DND-41 (cell line): ENCODE measurements around the gene TTC28.
A peak's percentile ranks its signal among the peaks of the same experiment; 100 is the strongest.

Source experiments
- ATAC-seq: fragments of 200-7000 bp; cut with Tn5 transposase; 3 replicates; pipeline ENCODE4 v1.9.1; 2021; ENCODE audit warnings: low read depth; ENCODE audit not compliant: insufficient read depth
- DNase-seq: peaks from one replicate; pipeline ENCODE4 v3.0.0-alpha.2; 2020
- H2AFZ ChIP-seq: 2 replicates; pipeline ENCODE4 v1.6.0; 2012; ENCODE audit warnings: low read depth, low read length
- H3K27ac ChIP-seq: 2 replicates; pipeline ENCODE4 v1.5.1; 2012; ENCODE audit warnings: low read length, inconsistent platforms
- H3K27me3 ChIP-seq: fragments of 200-600 bp; sonication (generic); 2 replicates; pipeline ENCODE4 v1.6.0; 2012; ENCODE audit warnings: low read length, mild to moderate bottlenecking, inconsistent platforms; ENCODE audit not compliant: insufficient read depth, poor library complexity
- H3K36me3 ChIP-seq: 2 replicates; pipeline ENCODE4 v1.5.1; 2012; ENCODE audit warnings: low read length, inconsistent platforms; ENCODE audit not compliant: insufficient read depth
- H3K4me1 ChIP-seq: 2 replicates; pipeline ENCODE4 v1.5.1; 2012; ENCODE audit warnings: mild to moderate bottlenecking, low read length; ENCODE audit not compliant: insufficient read depth
- H3K4me2 ChIP-seq: 2 replicates; pipeline ENCODE4 v1.6.0; 2012; ENCODE audit warnings: mild to moderate bottlenecking, moderate library complexity, low read length, inconsistent platforms; ENCODE audit not compliant: insufficient read depth
- H3K4me3 ChIP-seq, 2 experiments: fragments of 200-600 bp in 1 of 2; shearing (Covaris generic) in 1 of 2; 2 replicates each; pipeline ENCODE4 v1.5.1; 2012 to 2016; ENCODE audit warnings: inconsistent platforms in 2 of 2, low read length in 2 of 2, mild to moderate bottlenecking in 2 of 2, low read depth in 1 of 2, moderate library complexity in 1 of 2
- H3K79me2 ChIP-seq: 2 replicates; pipeline ENCODE4 v1.6.0; 2012; ENCODE audit warnings: low read length, inconsistent platforms; ENCODE audit not compliant: insufficient read depth
- H3K9ac ChIP-seq: 2 replicates; pipeline ENCODE4 v1.6.0; 2012; ENCODE audit warnings: low read depth, mild to moderate bottlenecking, inconsistent platforms, low read length, moderate library complexity
- H3K9me3 ChIP-seq: 2 replicates; pipeline ENCODE4 v1.5.1; 2012; ENCODE audit warnings: low read length, moderate library complexity, mild to moderate bottlenecking, inconsistent platforms; ENCODE audit not compliant: insufficient read depth, severe bottlenecking
- H4K20me1 ChIP-seq: 2 replicates; pipeline ENCODE4 v1.6.0; 2012; ENCODE audit warnings: low read length; ENCODE audit not compliant: insufficient read depth
- EZH2 ChIP-seq: IDR thresholded peaks from 3 replicates; pipeline ENCODE4 v1.6.1; 2012; ENCODE audit warnings: borderline replicate concordance, low read depth, mild to moderate bottlenecking, moderate library complexity, low read length, inconsistent platforms; ENCODE audit not compliant: severe bottlenecking
- TF ChIP-seq, protein P1 (sequence below): IDR thresholded peaks from 2 replicates; pipeline ENCODE4 v1.5.1; 2012; ENCODE audit warnings: borderline replicate concordance, low read length, moderate library complexity, mild to moderate bottlenecking; ENCODE audit not compliant: poor library complexity, severe bottlenecking; ENCODE audit errors: extremely low read depth

TTC28 gene

DNA sequence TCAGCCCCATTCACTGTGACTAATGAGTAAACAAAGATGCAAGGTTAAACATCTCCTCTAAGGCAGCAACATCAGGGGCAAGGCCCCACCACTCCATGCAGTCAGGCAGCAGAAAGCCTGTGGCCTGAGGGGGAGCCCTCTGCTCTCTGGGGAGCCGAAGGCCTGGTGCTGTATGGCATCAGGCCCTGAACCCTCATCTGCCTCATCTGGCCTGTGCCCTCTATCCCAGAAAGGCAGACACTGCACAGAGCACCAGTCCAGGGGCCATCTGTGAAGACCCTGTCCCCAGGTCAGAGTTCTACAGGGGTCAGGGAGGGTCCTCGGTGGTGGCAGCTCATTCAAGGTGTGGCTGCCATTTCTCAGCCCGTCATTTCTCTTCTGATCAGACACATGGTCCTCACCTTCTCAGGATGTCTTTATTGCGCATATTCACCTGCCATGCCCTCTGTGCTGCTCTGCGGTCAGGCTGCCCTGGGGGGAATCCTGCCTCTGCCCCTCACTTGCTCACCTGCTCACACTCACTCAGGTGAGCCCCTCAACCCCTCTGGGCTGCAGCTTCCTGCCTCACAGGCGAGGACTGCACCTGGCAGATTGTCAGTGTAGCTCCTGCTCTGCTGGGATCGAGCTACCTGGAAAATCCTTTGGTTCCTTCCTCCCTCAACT is 657.5 kb downstream of the TTC28 start:
- Histone ChIP-seq H3K27ac (peak overlapping the region; percentile 29), H3K9ac (no peak overlapping the region), H2AFZ (no peak overlapping the region), H3K9me3 (no peaks in the 10 kb centered on the region), H3K79me2 (no peaks in the 10 kb centered on the region), H3K4me3 (no peak overlapping the region), H3K27me3 (no peaks in the 10 kb centered on the region), H3K36me3 (peaks cover 80% of the 10 kb centered on the region), H3K4me1 (peaks cover 39% of the 10 kb centered on the region), H4K20me1 (peaks cover 4% of the 10 kb centered on the region), H3K4me2 (no peak overlapping the region)
- TF ChIP-seq, protein P1, sequence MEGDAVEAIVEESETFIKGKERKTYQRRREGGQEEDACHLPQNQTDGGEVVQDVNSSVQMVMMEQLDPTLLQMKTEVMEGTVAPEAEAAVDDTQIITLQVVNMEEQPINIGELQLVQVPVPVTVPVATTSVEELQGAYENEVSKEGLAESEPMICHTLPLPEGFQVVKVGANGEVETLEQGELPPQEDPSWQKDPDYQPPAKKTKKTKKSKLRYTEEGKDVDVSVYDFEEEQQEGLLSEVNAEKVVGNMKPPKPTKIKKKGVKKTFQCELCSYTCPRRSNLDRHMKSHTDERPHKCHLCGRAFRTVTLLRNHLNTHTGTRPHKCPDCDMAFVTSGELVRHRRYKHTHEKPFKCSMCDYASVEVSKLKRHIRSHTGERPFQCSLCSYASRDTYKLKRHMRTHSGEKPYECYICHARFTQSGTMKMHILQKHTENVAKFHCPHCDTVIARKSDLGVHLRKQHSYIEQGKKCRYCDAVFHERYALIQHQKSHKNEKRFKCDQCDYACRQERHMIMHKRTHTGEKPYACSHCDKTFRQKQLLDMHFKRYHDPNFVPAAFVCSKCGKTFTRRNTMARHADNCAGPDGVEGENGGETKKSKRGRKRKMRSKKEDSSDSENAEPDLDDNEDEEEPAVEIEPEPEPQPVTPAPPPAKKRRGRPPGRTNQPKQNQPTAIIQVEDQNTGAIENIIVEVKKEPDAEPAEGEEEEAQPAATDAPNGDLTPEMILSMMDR = no peak
- TF ChIP-seq EZH2 = no peak
- no peak for ATAC-seq
- DNase-seq = no peak

DNA sequence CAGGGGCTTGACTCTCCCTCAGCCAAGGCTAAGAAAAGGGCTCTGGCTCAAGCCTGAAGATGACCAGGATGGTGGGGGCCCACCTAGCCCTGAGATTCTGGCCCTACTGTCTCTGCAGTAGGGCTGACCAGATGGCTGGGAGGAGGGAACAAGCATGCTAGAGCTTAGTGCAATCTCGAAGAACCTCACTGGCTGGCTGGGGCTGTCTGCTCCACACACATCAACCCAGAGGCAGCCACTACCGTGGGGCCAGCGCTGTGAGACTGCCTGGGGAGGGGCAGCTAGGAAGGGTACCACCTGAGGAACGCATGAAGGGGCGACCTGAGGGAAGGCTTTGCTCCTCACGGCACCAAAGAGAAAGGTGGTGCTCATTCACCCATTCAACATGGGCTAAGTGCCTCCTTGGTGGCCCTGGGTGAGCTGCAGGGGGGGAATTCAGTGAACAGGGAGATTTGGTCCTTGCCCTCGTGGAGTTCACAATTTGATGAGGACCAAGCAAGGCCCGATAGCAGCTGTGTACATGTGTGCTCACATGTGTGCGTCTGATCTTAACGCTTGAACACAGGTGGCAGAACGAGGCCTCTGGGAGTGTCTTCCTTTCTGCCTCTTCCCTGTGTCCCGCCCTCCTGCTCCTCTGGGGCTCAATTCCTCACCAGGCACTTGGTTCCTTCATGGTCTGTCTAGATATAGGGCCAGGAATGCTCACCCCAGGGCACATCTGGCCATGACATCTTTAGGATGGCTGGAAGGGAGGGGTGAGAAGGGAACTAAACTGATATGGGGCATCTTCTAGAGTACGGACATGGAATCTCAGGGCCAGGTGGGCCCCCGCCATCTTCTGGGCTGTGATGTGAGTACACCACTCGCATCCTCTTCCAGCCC is 658.3 kb downstream of the TTC28 start:
- Histone ChIP-seq H3K79me2 (no peaks in the 10 kb centered on the region), H2AFZ (no peak overlapping the region), H3K4me1 (peaks cover 39% of the 10 kb centered on the region), H3K4me3 (no peak overlapping the region), H3K27ac (peak overlapping the region; percentile 63), H3K4me2 (no peak overlapping the region), H3K9ac (no peak overlapping the region; the same call in 1 of the 2 replicates), H4K20me1 (peaks cover 4% of the 10 kb centered on the region), H3K27me3 (no peaks in the 10 kb centered on the region), H3K36me3 (peaks cover 72% of the 10 kb centered on the region), H3K9me3 (no peaks in the 10 kb centered on the region)
- no peak for DNase-seq
- no peak for ATAC-seq
- TF ChIP-seq EZH2 = no peak
- TF ChIP-seq, protein P1 = no peak

DNA sequence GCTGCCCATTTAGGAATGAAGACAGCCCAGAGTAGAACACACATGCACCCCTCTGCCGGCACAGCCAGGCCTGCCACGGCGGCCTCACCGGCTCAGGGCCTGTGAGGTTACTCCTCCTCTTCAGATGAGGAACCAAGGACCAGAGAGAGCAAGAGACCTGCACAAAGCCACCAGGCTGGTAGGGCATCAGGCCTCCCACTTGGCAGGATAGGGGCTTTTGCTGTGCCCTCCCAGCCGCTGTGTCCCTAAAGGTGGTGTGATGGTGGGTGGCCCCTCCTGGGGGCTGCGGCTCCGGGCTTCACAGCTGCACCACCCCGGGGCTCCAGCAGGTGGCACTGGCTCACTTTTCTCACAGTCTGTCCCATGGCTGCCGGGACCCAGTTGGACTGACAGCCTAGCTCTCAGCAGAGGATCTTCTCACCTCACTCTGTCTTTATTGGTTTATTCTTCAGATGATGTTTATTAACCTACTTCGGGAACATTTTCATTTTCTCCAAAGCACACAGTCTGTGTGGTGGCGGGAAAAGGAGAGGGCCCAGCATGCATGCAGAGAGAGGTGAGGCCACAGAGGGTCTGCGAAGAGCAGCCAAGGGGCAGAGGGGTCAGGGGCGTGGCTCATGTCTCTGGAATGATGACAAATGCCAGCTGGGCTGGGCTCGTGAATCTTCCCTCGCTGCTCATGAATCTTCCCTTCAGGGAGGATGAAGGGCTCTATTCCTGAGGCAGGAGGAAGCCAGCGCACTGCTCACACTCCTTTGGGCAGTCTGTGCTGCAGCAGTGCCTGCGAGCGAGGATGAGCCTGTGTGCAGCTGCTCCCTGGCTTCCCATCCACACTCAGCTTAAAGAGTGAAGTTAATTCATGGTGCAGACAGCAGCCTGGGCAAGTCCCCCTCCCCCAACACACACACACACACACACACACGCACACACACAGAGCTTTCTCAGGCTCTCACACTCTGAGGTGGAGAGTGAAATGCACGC is 659.5 kb downstream of the TTC28 start:
- Histone ChIP-seq H3K27me3 (no peaks in the 10 kb centered on the region), H4K20me1 (peaks cover 4% of the 10 kb centered on the region), H3K4me1 (peaks cover 39% of the 10 kb centered on the region), H3K4me3 (no peak overlapping the region), H3K4me2 (no peak overlapping the region; the same call in 1 of the 2 replicates), H3K79me2 (no peaks in the 10 kb centered on the region), H2AFZ (no peak overlapping the region), H3K9ac (no peak overlapping the region; the same call in 1 of the 2 replicates), H3K27ac (peak overlapping the region; percentile 65), H3K36me3 (peaks cover 61% of the 10 kb centered on the region), H3K9me3 (no peaks in the 10 kb centered on the region)
- peak; percentile 85 for ATAC-seq
- peak; percentile 81 for DNase-seq
- TF ChIP-seq, protein P1 = peak; percentile 98
- no peak for TF ChIP-seq EZH2
